ENCODE data around the gene ZSWIM1. TPM values are rescaled to one million over a fixed set of nuclear protein-coding genes. Genes with fewer than 3 reads are reported as not detected.
"Not testable (repeated sequence)": the region's sequence is repeated elsewhere in the genome, so short reads cannot be mapped to it uniquely, and the experiment has no call there.

The ZSWIM1 gene
- total RNA-seq, 2 experiments from 2014 or later: 10.6 to 11.1 TPM

- Mint-ChIP-seq H3K4me3 (no peak overlapping the region), H3K27ac (no peak overlapping the region), H3K27me3 (no peaks in the 10 kb centered on the region), H3K4me1 (no peaks in the 10 kb centered on the region), H3K36me3 (peaks cover 2% of the 10 kb centered on the region), H3K9me3 (no peaks in the 10 kb centered on the region)
- DNase-seq: no peak
Observed at GRCh38 chr20:45867136-45867818, 13.8 kb upstream of the ZSWIM1 start.

- no peak overlapping the region for H3K4me3 Mint-ChIP-seq
- no peaks in the 10 kb centered on the region for H3K27me3 Mint-ChIP-seq
- H3K4me1 Mint-ChIP-seq: no peaks in the 10 kb centered on the region
Observed at GRCh38 chr20:45867819-45868176, 13.2 kb upstream of the ZSWIM1 start.

DNA sequence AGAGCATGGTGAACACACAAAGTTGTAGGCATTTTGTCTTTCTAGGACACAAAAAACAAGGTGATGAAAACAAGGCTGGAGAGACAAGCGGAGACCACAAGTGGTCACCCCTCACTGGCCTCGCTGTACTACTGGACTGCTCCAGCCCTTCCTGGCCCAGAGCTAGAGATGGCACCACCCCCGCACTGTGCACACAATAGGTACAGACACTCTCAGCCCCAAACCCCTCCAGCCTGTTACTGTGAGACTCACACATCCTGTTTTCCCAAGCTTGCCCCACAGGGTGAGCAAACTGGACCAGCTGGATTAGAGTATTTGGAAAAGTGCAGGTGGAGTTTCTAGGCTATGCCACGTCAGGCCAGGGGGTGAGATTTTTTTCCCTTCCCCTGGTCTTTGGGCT, 8.4 kb upstream of the ZSWIM1 start:
- no peaks in the 10 kb centered on the region for H3K27me3 Mint-ChIP-seq
- no peaks in the 10 kb centered on the region for H3K9me3 Mint-ChIP-seq
- no peaks in the 10 kb centered on the region for H3K4me1 Mint-ChIP-seq
- no peak overlapping the region for H3K27ac Mint-ChIP-seq
- no peaks in the 10 kb centered on the region for H3K36me3 Mint-ChIP-seq
- DNase-seq: no peak
- H3K4me3 Mint-ChIP-seq: no peak overlapping the region

More at GRCh38 chr20:45867819-45868176, 13.2 kb upstream of the ZSWIM1 start:
- Mint-ChIP-seq H3K36me3 (peaks cover 2% of the 10 kb centered on the region), H3K9me3 (no peaks in the 10 kb centered on the region), H3K27ac (no peak overlapping the region)
- DNase-seq: no peak

DNA sequence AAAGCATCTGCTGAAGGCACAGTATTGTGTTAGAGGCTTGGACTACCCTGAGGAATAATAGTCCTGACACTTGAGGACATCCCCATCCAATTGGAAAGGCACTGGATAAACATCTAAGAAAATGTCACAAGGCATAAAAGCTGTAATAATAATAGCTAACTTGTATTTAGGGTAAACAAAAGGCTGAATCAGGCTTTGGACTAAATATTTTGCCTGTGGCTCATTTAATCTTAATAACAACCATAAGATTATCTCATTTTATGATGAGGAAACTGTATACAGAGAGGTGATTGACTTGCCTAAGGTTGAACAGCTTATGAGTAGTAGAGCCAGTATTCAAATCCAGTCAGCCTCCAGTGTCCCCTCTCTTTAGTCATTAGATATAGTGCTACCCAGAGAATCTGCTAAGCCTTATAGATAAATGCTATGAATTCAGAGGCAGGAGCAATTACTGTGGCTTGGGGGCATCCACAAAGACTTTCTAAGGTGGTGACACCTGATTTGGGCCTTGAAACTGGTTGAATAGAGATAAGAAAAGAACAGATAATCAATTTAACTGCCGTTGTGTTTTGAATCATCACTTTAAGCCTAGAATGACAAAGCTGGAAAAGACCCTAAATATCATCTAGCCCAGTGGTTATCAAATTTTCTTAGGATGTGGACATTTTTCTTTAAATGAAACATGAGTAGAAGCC, 7.5 kb upstream of the ZSWIM1 start:
- Mint-ChIP-seq H3K27me3 (no peaks in the 10 kb centered on the region), H3K4me3 (no peak overlapping the region), H3K27ac (no peak overlapping the region), H3K36me3 (no peaks in the 10 kb centered on the region), H3K4me1 (no peaks in the 10 kb centered on the region), H3K9me3 (no peaks in the 10 kb centered on the region)
- no peak for DNase-seq

GRCh38 chr20:45874104-45874481, 6.9 kb upstream of the ZSWIM1 start:
- H3K4me3 Mint-ChIP-seq, H3K9me3 Mint-ChIP-seq, DNase-seq, H3K36me3 Mint-ChIP-seq, H3K27me3 Mint-ChIP-seq, H3K4me1 Mint-ChIP-seq, H3K27ac Mint-ChIP-seq: not testable (repeated sequence)

- Mint-ChIP-seq H3K4me3 (no peak overlapping the region), H3K27ac (no peak overlapping the region), H3K4me1 (no peaks in the 10 kb centered on the region), H3K27me3 (no peaks in the 10 kb centered on the region), H3K36me3 (no peaks in the 10 kb centered on the region), H3K9me3 (no peaks in the 10 kb centered on the region)
- no peak for DNase-seq
Observed at GRCh38 chr20:45874576-45874975, 6.5 kb upstream of the ZSWIM1 start.

DNA sequence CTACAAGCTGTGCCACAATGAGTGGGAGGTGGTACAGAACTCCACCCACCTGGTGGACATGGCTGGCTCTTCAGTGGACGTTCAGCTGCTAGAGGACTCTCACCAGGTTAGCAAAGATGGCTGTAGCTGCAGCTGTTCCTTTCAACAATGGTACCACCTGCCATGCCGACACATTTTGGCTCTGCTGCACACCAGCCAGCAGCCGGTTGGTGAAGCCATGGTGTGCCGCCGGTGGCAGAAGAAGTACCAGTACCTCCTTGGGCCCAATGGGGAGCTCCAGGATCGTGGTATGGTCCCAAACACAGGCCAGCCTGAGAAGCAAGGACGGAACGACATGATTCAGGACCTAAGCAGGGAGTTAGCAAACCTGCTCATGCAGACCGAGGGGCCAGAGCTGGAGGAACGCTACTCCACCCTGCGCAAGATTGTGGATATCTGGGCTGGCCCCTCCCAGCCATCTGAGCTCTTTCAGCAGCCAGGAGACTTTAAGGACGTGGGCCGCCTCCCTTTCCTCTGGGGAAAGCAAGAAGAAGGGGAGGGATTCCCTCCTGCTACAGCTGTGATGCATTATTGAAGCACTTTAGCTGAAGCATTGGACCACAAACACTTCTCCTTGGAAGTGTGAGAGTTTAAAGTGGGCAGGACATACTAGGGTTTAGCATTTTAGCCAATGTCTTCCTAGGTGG, 2.8 kb upstream of the ZSWIM1 start:
- Mint-ChIP-seq H3K27me3 (no peaks in the 10 kb centered on the region), H3K9me3 (no peaks in the 10 kb centered on the region), H3K4me3 (no peak overlapping the region), H3K36me3 (peaks cover 13% of the 10 kb centered on the region), H3K4me1 (peaks cover 18% of the 10 kb centered on the region), H3K27ac (no peak overlapping the region)
- DNase-seq: no peak

DNA sequence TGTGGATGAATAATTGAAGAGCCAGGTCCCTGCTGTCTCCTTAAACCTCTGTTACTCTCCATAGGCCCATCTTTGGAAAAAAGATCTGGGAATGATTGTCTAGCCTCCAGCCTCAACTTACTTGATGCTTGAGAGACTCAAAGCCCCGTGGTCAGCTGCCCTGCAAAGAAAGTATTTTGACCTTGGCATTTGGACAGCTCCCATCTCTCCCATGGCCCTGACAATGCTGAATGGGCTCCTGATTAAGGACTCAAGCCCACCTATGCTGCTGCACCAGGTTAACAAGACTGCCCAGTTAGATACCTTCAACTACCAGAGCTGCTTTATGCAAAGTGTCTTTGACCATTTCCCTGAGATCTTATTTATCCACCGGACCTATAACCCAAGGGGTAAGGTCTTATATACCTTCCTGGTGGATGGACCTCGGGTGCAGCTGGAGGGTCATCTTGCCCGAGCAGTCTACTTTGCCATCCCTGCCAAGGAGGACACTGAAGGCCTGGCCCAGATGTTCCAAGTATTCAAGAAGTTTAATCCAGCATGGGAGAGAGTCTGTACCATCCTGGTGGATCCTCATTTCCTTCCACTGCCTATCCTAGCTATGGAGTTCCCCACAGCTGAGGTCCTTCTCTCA, 1.6 kb downstream of the ZSWIM1 start:
- H3K4me1 Mint-ChIP-seq: peaks cover 44% of the 10 kb centered on the region
- no peak for DNase-seq
- no peaks in the 10 kb centered on the region for H3K9me3 Mint-ChIP-seq

DNA sequence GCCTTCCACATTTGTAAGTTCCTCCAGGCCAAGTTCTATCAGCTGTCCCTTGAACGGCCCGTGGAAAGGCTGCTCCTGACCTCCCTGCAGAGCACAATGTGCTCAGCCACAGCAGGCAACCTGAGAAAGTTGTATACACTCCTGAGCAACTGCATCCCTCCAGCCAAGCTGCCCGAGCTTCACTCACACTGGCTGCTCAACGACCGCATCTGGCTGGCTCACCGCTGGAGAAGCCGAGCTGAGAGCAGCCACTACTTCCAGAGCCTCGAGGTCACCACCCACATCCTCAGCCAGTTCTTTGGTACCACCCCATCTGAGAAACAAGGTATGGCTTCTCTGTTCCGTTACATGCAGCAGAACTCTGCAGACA, 2.1 kb downstream of the ZSWIM1 start:
- Mint-ChIP-seq H3K4me1 (peaks cover 44% of the 10 kb centered on the region), H3K27ac (peak overlapping the region; percentile 60), H3K9me3 (no peaks in the 10 kb centered on the region), H3K36me3 (peaks cover 21% of the 10 kb centered on the region), H3K27me3 (no peaks in the 10 kb centered on the region), H3K4me3 (peak overlapping the region; percentile 8)
- DNase-seq: no peak

More for the DNA sequence above, 1.6 kb downstream of the ZSWIM1 start:
- peak overlapping the region; percentile 60 for H3K27ac Mint-ChIP-seq
- H3K4me3 Mint-ChIP-seq: peak overlapping the region; percentile 54
- no peaks in the 10 kb centered on the region for H3K27me3 Mint-ChIP-seq
- peaks cover 21% of the 10 kb centered on the region for H3K36me3 Mint-ChIP-seq

DNA sequence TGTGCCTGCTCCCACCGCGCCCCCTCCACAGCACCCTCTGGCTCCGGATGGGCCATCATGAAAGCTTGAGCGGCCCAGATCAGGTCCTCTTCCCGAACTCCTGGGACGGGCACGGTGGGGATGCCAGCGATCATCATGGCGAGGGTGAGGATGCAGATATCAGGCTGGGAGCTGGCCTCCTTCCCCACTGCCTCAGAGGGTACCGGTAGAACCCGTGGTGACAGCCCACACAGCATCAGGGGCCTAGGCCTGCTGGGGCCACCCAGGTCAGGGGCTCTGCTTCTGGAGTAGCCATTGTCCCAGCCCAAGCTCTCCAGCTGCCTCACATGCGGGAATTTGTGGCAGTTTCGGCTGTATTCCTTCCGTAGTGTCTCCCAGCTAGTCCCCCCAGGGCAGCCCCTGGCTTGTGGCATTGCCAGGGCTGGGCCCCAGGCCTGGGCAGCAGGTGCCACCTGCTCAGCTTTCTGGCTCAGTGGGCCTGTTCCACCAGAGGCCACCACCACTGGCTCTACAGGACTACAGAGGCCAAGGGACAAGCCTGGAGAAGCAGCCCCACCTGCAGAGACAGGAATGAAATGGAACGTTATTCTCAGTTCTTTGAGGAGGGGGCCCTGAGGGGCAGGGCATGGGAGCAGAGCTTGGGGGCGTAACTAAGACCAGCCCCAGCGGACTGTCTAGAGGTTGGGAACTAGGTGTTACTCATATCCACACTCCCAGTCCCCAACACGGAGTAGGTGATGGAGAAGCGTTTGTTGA, 5.7 kb downstream of the ZSWIM1 start:
- H3K4me3 Mint-ChIP-seq: no peak overlapping the region
- H3K4me1 Mint-ChIP-seq: peaks cover 55% of the 10 kb centered on the region
- no peaks in the 10 kb centered on the region for H3K27me3 Mint-ChIP-seq
- no peak for DNase-seq
- no peaks in the 10 kb centered on the region for H3K9me3 Mint-ChIP-seq
- H3K27ac Mint-ChIP-seq: no peak overlapping the region
- peaks cover 17% of the 10 kb centered on the region for H3K36me3 Mint-ChIP-seq

- Mint-ChIP-seq H3K27ac (no peak within 1 kb of the TSS), H3K9me3 (no peaks in the 10 kb centered on the region), H3K27me3 (no peaks in the 10 kb centered on the region), H3K4me1 (peaks cover 55% of the 10 kb centered on the region), H3K4me3 (no peak within 1 kb of the TSS), H3K36me3 (peaks cover 17% of the 10 kb centered on the region)
- no peak for DNase-seq
Observed at GRCh38 chr20:45887346-45887715, 6.3 kb downstream of the ZSWIM1 start, which contains the start of gene SPATA25. SPATA25 (minus strand) TSS chr20:45887622; CDS start chr20:45887590, 32 bp downstream.

DNA sequence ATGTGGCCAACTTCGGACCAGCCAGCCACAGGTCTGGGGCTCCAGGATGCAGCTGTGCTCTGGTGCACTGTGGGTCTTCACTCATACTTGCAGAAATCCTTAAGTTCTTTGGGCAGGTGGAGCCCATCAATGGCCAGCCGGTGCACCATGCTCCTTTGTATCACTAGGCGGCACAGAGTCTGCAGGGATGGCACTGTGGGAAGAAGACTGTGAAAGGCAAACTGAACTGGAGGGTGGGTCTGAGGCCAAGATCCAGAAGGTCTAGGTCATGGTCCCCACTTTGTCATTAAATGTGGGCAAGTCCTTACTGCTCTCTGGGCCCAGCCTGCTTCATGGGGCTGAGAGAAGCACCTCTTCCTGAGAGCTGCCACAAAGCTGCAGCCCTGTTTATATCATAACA, 7.7 kb downstream of the ZSWIM1 start:
- Mint-ChIP-seq H3K36me3 (peaks cover 8% of the 10 kb centered on the region), H3K27me3 (no peaks in the 10 kb centered on the region), H3K9me3 (no peaks in the 10 kb centered on the region), H3K27ac (no peak overlapping the region), H3K4me1 (peaks cover 51% of the 10 kb centered on the region), H3K4me3 (no peak overlapping the region)
- no peak for DNase-seq

DNA sequence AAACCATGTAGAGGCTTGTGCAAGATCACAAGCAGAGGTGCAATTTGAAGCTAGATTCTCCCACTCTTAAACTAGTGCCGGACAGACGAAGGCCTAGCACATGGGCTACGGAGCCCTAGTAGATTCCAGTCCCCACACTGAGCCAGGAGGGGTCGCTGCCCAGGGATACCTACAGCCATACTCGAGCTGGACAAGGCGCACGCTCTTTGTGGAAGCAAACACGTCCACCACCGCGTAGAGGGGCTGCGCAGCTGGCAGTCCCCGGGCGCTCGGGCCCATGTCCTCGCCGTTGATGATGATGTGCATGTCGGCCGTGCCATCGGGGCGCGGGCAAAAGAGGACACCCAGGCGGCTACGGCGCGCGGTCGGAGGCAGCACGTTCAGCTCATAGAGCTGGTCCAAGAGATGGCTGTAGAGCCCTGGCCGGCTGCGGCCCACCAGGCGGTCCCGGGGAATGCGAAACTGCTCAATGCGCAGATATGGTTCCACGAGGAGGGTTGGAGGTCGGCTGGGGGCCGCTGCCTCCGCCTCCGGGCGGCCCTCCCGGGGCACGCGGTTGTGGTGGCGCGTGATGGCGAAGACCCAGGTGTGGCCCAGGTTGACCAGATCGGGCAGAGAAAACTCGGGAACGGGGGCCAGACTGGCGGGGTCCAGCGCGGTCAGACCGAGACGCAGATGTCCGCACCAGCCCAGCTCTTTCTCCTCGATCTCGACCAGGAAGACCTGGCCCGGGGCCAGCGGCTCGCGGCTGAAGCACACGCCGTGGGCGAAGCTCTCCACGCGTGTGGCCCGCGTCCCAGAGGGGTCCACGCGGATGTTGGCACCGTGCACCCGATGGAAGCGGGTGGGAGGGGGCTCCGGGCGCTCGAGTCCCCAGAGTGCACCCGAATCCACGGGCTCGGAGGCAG, 9.3 kb downstream of the ZSWIM1 start:
- Mint-ChIP-seq H3K4me3 (peak overlapping the region; percentile 88), H3K27ac (peak overlapping the region; percentile 90), H3K27me3 (no peaks in the 10 kb centered on the region), H3K36me3 (peaks cover 10% of the 10 kb centered on the region), H3K9me3 (no peaks in the 10 kb centered on the region), H3K4me1 (peaks cover 46% of the 10 kb centered on the region)
- peak; percentile 59 for DNase-seq
